ENCODE results near the gene COG5.

GRCh38 chr7:107599262-107599661 is 35.5 kb upstream of the COG5 start:
- TF ChIP-seq CTCF (IDR thresholded peaks at IDR 0.05 in 4 of 5, conservative IDR thresholded peaks at IDR 0.05 in 1 of 5) (no peak), POLR2A (IDR thresholded peaks at IDR 0.05) (no peak)
